ENCODE measurements around the gene GNG12. TPM values are rescaled to one million over a fixed set of nuclear protein-coding genes. Genes with fewer than 3 reads are reported as not detected.
A peak's percentile ranks its signal among the peaks of the same experiment; 100 is the strongest.

The GNG12 gene
- total RNA-seq, 1 donor from 2014 or later, result 18.5 TPM

DNA sequence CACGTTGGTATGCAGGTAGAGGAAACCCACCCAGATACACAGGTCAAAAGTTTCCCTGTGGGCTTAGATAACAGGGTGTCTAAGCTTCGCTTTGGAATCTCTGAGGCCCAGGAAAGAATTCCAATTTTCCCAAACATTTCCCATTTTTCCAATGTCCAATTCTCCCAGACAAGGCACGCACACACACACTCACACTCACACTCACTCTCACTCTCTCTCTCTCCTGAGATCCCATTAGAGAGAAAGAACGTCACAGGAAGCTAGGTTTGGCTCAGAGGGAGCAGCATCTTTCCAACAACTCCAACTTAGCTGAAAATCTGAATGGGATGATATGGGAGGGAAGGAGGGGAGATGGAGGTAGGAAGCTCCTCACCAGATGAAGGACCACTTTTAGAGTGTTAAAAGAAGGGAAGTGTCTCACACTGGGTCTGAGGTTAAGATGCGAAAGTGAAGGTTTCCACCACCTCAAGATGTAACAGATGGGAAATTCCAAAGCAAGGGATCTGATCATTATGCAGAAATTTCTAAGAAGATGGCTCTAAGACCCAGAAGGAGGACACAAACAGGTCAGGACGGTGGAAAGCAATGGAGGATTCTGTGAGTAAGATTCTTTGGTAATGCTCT, 63.5 kb downstream of the GNG12 start:
- no peaks in the 10 kb centered on the region for H3K9me3 Mint-ChIP-seq
- peak overlapping the region; percentile 51 for H3K27ac Mint-ChIP-seq (ENCODE audit: unreplicated experiment)
- DNase-seq (ENCODE audit: low read depth, low spot score), result no peak
- TF ChIP-seq, protein P1, sequence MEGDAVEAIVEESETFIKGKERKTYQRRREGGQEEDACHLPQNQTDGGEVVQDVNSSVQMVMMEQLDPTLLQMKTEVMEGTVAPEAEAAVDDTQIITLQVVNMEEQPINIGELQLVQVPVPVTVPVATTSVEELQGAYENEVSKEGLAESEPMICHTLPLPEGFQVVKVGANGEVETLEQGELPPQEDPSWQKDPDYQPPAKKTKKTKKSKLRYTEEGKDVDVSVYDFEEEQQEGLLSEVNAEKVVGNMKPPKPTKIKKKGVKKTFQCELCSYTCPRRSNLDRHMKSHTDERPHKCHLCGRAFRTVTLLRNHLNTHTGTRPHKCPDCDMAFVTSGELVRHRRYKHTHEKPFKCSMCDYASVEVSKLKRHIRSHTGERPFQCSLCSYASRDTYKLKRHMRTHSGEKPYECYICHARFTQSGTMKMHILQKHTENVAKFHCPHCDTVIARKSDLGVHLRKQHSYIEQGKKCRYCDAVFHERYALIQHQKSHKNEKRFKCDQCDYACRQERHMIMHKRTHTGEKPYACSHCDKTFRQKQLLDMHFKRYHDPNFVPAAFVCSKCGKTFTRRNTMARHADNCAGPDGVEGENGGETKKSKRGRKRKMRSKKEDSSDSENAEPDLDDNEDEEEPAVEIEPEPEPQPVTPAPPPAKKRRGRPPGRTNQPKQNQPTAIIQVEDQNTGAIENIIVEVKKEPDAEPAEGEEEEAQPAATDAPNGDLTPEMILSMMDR (conservative IDR thresholded peaks at IDR 0.05), result no peak
- H3K4me1 Mint-ChIP-seq, result peaks cover 10% of the 10 kb centered on the region
- H3K36me3 Mint-ChIP-seq (ENCODE audit: low read depth), result peaks cover 3% of the 10 kb centered on the region
- H3K4me3 Mint-ChIP-seq, result no peak overlapping the region
- no peaks in the 10 kb centered on the region for H3K27me3 Mint-ChIP-seq (ENCODE audit: low read depth)

DNA sequence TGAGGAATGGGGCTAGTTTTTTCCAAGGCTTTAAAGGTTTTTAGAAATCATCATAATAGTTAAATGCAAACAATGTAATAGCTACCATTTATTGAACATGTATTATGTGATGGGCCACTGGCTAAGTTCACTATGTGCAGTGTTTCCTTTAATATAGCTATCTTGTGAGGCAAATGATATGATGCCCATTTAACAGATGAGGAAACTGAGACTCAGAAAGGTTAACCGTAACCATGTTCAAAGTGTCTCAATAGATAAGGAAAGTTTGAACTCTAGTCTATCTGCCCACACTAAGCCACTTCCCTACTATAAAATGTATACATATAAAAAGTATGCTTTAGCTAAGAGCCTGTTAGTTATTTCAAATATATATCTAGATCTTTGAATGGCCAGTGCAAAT, 64.8 kb downstream of the GNG12 start:
- H3K9me3 Mint-ChIP-seq, result no peaks in the 10 kb centered on the region
- no peaks in the 10 kb centered on the region for H3K27me3 Mint-ChIP-seq (ENCODE audit: low read depth)
- no peak for DNase-seq (ENCODE audit: low read depth, low spot score)
- no peak overlapping the region for H3K27ac Mint-ChIP-seq (ENCODE audit: unreplicated experiment)
- TF ChIP-seq, protein P1 (conservative IDR thresholded peaks at IDR 0.05), result no peak
- no peak overlapping the region for H3K4me3 Mint-ChIP-seq
- H3K36me3 Mint-ChIP-seq (ENCODE audit: low read depth), result no peaks in the 10 kb centered on the region
- peaks cover 10% of the 10 kb centered on the region for H3K4me1 Mint-ChIP-seq

DNA sequence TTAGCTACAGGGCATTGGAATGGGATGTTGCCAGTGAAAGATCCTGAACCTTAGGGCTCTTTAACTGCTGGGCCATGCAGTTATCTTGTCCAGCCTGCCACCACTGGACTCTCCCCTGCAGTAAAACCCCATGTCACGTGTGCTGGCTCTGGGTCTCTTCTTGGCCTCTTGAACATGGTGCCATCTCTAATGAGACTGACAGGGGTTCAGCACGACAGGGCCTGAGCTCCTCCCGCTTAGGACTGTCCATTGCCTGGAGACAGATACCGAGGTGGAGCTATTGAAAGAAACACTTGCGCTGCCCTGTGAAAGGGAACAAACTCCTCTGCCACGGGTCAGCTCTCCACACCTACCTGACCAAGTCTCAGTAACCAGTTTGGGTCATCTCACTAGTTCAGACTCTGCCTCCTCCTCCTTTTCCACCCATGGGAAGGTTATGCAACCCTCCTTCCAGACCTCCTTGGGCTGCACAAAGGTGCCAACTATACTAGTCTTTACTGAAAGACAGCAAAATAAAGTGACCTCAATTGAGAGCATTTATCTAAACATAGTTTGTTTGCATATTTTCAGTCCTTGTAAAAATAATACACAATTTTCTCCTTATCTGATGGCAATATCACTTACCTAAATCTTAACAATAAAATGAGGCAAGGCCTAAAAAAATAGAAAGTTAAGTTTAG, 66.0 kb downstream of the GNG12 start:
- Mint-ChIP-seq H3K27me3 (ENCODE audit: low read depth) (no peaks in the 10 kb centered on the region), H3K36me3 (ENCODE audit: low read depth) (no peaks in the 10 kb centered on the region), H3K27ac (ENCODE audit: unreplicated experiment) (no peak overlapping the region), H3K4me1 (peaks cover 10% of the 10 kb centered on the region), H3K4me3 (no peak overlapping the region), H3K9me3 (no peaks in the 10 kb centered on the region)
- no peak for DNase-seq (ENCODE audit: low read depth, low spot score)
- TF ChIP-seq, protein P1 (conservative IDR thresholded peaks at IDR 0.05), result no peak

DNA sequence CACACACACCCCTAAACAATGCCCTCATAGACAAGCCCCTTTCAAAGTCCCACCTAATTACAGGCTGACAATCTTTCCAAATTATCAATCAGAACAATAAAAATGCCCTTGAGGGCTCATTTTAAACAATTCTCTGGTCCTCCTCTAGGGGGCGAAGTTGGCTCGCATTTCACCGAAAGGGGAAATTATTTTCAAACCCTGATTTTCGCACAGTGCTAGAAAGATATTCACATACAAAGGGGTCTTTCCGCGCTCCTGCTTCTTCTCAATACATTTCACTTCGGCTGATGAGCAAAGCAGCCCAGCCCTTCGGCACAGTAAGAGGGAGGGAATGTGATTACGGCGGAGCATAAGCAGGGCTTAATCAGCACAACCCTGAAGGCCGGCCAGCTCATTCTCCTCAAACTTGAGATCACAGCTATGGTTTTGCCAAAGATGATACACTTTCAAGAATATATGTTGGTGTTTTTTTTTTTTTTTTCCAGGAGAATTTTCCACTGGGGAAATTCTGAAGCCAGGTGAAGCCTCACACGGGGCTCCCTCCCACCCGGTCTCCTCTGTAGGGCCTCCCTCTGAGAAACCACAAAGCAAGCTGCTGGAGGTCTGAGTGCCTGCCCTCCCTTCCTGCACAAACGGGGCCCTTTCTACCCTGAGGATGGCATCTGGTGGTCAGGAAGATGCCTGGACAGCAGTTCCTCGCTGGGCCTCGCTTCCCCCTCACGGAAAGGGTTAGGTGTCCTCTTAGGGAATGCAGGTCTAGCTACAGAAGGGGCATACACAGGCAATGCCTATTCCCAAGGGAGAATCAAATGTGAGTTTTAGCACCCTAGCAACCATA, 66.9 kb downstream of the GNG12 start:
- no peaks in the 10 kb centered on the region for H3K9me3 Mint-ChIP-seq
- H3K36me3 Mint-ChIP-seq (ENCODE audit: low read depth), result no peaks in the 10 kb centered on the region
- DNase-seq (ENCODE audit: low read depth, low spot score), result peak; percentile 69
- H3K4me1 Mint-ChIP-seq, result peaks cover 10% of the 10 kb centered on the region
- TF ChIP-seq, protein P1 (conservative IDR thresholded peaks at IDR 0.05), result peak; percentile 84
- no peaks in the 10 kb centered on the region for H3K27me3 Mint-ChIP-seq (ENCODE audit: low read depth)
- peak overlapping the region; percentile 35 for H3K4me3 Mint-ChIP-seq
- H3K27ac Mint-ChIP-seq (ENCODE audit: unreplicated experiment), result peak overlapping the region; percentile 82

DNA sequence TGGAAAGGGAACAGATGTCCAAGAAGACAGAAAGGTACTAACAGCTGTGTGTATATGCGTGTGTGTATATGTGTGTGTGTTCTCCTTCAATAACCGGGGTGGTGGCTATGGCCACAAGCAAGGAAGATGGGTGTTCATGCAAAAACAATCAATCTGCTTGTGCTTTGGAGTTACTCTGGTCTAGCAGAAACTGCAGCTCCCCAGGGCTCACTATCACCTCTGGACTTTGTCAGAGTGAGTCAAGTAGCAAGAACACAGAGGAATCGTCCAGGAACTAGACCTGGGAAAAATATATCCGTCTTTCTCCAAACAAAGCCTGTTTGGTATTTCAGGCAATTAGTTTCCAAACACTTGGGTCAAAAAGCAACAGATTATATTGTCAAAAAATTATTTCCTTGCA, 68.6 kb downstream of the GNG12 start:
- TF ChIP-seq, protein P1 (conservative IDR thresholded peaks at IDR 0.05), result no peak
- Mint-ChIP-seq H3K27me3 (ENCODE audit: low read depth) (no peaks in the 10 kb centered on the region), H3K4me3 (no peak overlapping the region), H3K4me1 (peaks cover 10% of the 10 kb centered on the region), H3K36me3 (ENCODE audit: low read depth) (no peaks in the 10 kb centered on the region), H3K9me3 (no peaks in the 10 kb centered on the region), H3K27ac (ENCODE audit: unreplicated experiment) (no peak overlapping the region)
- DNase-seq (ENCODE audit: low read depth, low spot score), result no peak

All from neural crest cell (in vitro differentiated cells).